ENCODE measurements around the gene GCK. TPM values are rescaled to one million over a fixed set of nuclear protein-coding genes. Genes with fewer than 3 reads are reported as not detected.

GCK gene
- total RNA-seq, 1 experiment from 2014 or later: not detected

GRCh38 chr7:44148166-44148565 lies 41.1 kb downstream of the GCK start:
- Mint-ChIP-seq H3K36me3 (ENCODE audit: insufficient read depth, unreplicated experiment) (no peaks in the 10 kb centered on the region), H3K27me3 (ENCODE audit: insufficient read depth, unreplicated experiment) (no peaks in the 10 kb centered on the region), H3K27ac (ENCODE audit: low read depth, unreplicated experiment) (no peak overlapping the region), H3K4me3 (ENCODE audit: unreplicated experiment) (no peak overlapping the region), H3K9me3 (ENCODE audit: unreplicated experiment) (no peaks in the 10 kb centered on the region), H3K4me1 (ENCODE audit: insufficient read depth, unreplicated experiment) (no peaks in the 10 kb centered on the region)
- intact Hi-C loops (cut with micrococcal nuclease): no loop called here
- no peak for DNase-seq (ENCODE audit: unreplicated experiment)
- ChIA-PET POLR2A (no interaction called here), CTCF (no interaction called here)
- no peak for TF ChIP-seq CTCF (IDR thresholded peaks at IDR 0.05; ENCODE audit: unreplicated experiment)
- no TSS peak for BruUV-seq (replicated peaks)

- no TSS peak for BruUV-seq (replicated peaks)
- TF ChIP-seq CTCF (IDR thresholded peaks at IDR 0.05; ENCODE audit: unreplicated experiment): no peak
- Mint-ChIP-seq H3K36me3 (ENCODE audit: insufficient read depth, unreplicated experiment) (no peaks in the 10 kb centered on the region), H3K27ac (ENCODE audit: low read depth, unreplicated experiment) (no peak overlapping the region), H3K27me3 (ENCODE audit: insufficient read depth, unreplicated experiment) (no peaks in the 10 kb centered on the region), H3K4me3 (ENCODE audit: unreplicated experiment) (no peak overlapping the region), H3K4me1 (ENCODE audit: insufficient read depth, unreplicated experiment) (no peaks in the 10 kb centered on the region), H3K9me3 (ENCODE audit: unreplicated experiment) (no peaks in the 10 kb centered on the region)
- intact Hi-C loops (cut with micrococcal nuclease): no loop called here
- CTCF ChIA-PET: no interaction called here
- POLR2A ChIA-PET: interaction anchor here (0.7 to 1.0 kb wide), 3 partner anchors 25 to 415 kb away, joined by 3 to 4 read pairs (median 4); partner anchors contain the start of gene POLD2
- no peak for DNase-seq (ENCODE audit: unreplicated experiment)
These were observed 41.9 kb downstream of the GCK start for GRCh38 chr7:44147026-44147991.

DNA sequence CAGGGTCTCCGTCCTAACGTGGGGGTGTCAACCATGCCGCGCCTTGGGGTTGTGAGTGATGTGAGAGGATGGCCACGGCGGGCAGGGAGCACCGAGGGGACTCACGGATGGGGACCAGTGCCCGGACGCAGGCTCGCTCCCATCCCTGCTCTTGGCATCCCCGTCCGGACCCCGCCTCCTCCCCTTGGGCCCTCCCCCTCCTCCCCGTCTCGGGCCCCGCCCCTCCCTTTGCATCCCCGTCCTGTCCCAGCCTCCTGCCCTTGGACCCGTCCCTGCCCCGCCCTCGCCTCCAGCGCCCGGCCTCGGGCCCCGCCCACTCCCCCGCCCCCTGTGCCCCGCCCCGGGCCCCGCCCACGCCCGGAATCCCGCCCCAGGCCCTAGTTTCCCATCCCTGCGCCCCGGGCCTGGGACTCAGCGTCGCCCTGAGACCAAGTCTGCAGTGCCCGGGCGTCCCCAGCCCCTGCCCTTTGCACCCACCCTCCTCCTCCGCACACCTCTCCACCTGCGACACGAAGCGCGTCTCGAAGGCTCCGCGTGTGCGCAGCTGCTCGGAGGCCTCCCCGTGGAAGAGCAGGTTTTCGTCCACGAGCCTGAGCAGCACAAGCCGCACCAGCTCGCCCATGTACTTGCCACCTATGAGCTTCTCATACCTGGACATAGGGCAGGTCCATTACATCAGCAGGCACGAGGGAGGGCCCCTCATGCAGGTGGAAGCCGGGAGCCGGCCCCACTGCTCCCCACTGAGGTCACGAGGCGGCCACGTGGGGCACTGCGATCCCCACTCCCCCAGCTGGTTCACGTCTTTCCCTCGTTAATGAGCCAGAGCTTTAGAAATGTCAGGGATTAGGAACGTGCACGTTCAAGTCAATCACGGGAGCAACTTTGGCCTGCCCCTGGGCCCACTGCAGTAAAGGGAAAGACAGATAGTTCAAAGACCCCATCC lies 43.0 kb downstream of the GCK start:
- no TSS peak for BruUV-seq (replicated peaks)
- H3K27me3 Mint-ChIP-seq (ENCODE audit: insufficient read depth, unreplicated experiment): no peaks in the 10 kb centered on the region
- no peaks in the 10 kb centered on the region for H3K4me1 Mint-ChIP-seq (ENCODE audit: insufficient read depth, unreplicated experiment)
- CTCF ChIA-PET: no interaction called here
- no peaks in the 10 kb centered on the region for H3K9me3 Mint-ChIP-seq (ENCODE audit: unreplicated experiment)
- POLR2A ChIA-PET: interaction anchor here (0.7 to 1.0 kb wide), 3 partner anchors 23 to 417 kb away, joined by 3 to 4 read pairs (median 4); partner anchors contain the start of gene POLD2
- H3K36me3 Mint-ChIP-seq (ENCODE audit: insufficient read depth, unreplicated experiment): no peaks in the 10 kb centered on the region
- TF ChIP-seq CTCF (IDR thresholded peaks at IDR 0.05; ENCODE audit: unreplicated experiment): no peak
- intact Hi-C loops (cut with micrococcal nuclease): no loop called here
- H3K4me3 Mint-ChIP-seq (ENCODE audit: unreplicated experiment): no peak overlapping the region
- DNase-seq (ENCODE audit: unreplicated experiment): peak; percentile 29
- H3K27ac Mint-ChIP-seq (ENCODE audit: low read depth, unreplicated experiment): no peak overlapping the region

DNA sequence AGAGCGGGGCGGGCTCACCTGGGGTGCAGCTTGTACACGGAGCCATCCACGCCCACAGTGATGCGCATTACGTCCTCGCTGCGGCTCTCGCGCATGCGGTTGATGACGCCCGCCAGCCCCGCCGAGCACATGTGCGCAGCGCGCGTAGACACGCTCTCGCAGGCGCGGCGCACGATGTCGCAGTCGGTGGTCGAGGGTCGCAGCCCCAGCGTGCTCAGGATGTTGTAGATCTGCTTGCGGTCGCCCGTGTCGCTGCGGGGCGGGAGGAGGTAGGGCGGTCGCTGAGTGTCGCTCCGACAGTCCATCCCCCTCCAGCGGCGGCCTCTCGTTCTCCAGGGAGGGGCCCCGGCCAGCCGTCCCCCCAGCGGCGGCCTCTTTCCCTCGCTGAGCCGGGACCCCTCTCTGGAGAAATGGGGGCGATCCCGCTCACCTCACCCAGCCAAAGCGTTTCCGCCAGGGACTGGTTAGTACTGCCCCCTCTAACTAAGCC lies 43.7 kb downstream of the GCK start:
- Mint-ChIP-seq H3K27ac (ENCODE audit: low read depth, unreplicated experiment) (no peak overlapping the region), H3K9me3 (ENCODE audit: unreplicated experiment) (no peaks in the 10 kb centered on the region), H3K4me3 (ENCODE audit: unreplicated experiment) (no peak overlapping the region), H3K36me3 (ENCODE audit: insufficient read depth, unreplicated experiment) (no peaks in the 10 kb centered on the region), H3K4me1 (ENCODE audit: insufficient read depth, unreplicated experiment) (no peaks in the 10 kb centered on the region), H3K27me3 (ENCODE audit: insufficient read depth, unreplicated experiment) (no peaks in the 10 kb centered on the region)
- ChIA-PET POLR2A (no interaction called here), CTCF (no interaction called here)
- intact Hi-C loops (cut with micrococcal nuclease): no loop called here
- no peak for DNase-seq (ENCODE audit: unreplicated experiment)
- TF ChIP-seq CTCF (IDR thresholded peaks at IDR 0.05; ENCODE audit: unreplicated experiment): no peak
- no TSS peak for BruUV-seq (replicated peaks)
